HG02763 (cell line): ENCODE data around the gene NOS3.
"Not testable (repeated sequence)": the region's sequence is repeated elsewhere in the genome, so short reads cannot be mapped to it uniquely, and the experiment has no call there.

Source experiments
- ATAC-seq: cut with Tn5 transposase; IDR thresholded peaks from one replicate; pipeline ENCODE4 v1.9.1; 2021; ENCODE audit warnings: mild to moderate bottlenecking, moderate library complexity; ENCODE audit not compliant: unreplicated experiment

Gene NOS3

DNA sequence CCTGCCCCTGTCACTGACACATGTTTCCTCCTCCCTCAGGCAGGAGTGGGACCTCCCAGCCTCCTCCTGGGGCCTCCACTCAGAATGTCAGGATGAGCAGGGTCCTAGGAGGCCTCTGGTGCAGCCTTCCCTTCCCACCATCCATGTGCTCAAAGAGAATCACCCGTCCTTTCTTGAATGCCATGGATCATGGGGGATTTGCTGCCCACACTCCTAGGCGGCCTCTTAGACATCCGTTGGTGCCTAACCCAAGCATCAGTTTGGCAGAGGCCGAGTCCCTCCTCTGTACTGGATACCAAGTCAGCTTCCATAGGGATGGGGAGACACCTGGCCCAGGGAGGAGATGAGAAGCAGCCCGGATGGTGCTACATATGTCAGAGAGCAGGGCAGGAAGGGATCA lies 7.0 kb downstream of the NOS3 start:
- ATAC-seq, result no peak

DNA sequence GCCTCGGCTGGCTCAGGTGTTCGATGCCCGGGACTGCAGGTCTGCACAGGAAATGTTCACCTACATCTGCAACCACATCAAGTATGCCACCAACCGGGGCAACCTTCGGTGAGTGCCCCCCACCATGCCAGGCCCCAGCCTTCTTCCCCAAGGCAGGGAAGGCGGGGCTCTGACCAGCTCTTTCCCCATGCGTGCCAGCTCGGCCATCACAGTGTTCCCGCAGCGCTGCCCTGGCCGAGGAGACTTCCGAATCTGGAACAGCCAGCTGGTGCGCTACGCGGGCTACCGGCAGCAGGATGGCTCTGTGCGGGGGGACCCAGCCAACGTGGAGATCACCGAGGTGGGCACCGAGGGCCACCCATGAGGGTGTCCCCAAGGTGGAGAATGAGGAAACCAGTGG lies 7.5 kb downstream of the NOS3 start:
- ATAC-seq, result no peak

DNA sequence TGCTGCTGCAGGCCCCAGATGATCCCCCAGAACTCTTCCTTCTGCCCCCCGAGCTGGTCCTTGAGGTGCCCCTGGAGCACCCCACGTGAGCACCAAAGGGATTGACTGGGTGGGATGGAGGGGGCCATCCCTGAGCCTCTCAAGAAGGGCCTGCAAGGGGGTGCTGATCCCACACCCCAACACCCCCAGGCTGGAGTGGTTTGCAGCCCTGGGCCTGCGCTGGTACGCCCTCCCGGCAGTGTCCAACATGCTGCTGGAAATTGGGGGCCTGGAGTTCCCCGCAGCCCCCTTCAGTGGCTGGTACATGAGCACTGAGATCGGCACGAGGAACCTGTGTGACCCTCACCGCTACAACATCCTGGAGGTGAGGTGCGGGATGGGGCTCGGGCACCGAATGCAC lies 8.2 kb downstream of the NOS3 start:
- ATAC-seq, result no peak

DNA sequence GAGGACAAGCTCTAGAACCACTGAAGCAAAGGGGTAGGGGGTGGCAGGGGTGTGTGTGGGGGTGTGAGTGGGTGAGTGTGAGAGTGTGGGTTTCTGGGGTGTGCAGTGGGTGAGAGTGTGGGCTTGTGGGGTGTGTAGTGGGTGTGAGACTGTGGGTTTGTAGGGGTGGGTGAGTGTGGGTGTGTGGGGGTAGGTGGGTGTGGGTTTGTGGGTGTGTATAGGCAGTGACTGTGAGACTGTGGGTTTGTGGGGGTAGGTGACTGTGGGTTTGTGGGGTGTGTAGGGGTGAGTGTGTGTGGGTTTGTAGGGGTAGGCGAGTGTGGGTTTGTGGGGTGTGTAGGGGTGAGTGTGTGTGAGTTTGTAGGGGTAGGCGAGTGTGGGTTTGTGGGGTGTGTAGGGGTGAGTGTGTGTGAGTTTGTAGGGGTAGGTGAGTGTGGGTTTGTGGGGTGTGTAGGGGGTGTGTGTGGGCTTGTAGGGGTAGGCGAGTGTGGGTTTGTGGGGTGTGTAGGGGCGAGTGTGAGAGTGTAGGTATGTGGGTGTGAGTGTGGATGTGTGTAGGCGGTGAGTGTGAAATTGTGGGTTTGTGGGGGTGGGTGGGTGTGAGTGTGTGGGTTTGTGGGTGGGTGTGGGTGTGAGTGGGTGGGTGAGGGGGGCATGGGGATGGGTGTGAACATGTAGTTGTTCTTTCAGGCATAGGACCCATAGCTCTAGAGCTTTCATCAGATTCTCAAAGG lies 8.8 kb downstream of the NOS3 start:
- ATAC-seq, result no peak

DNA sequence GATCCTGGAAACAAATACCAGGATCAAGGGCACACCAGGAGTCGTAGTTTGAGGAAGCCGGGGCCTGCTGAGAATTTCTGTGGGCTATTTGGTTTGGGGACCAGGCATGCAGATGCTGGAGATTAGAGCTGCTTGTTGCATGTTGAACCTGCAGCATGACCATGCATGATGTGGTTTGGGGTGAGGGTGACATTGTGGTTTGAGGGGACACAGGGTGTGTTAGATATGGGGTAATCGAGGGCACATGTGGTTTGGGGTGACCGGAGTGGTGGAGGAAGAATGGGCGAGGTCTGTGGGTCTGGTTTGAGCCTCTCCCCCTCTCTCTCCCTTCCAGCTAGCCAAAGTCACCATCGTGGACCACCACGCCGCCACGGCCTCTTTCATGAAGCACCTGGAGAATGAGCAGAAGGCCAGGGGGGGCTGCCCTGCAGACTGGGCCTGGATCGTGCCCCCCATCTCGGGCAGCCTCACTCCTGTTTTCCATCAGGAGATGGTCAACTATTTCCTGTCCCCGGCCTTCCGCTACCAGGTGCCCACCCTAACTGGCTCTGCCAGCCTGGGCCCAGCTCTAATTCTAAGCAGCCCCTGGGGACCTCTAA lies 10.2 kb downstream of the NOS3 start:
- no peak for ATAC-seq

DNA sequence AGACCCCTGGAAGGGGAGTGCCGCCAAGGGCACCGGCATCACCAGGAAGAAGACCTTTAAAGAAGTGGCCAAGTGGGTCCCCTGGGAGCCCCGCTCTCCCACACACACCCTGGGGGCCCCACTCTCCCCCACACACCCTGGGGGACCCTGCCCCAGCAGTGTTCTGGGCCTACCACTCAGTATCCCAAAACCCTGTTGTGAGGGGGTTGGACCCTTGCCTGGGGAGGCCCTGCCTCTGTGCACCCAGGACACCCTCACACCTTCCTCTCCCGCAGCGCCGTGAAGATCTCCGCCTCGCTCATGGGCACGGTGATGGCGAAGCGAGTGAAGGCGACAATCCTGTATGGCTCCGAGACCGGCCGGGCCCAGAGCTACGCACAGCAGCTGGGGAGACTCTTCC lies 10.7 kb downstream of the NOS3 start:
- no peak for ATAC-seq

DNA sequence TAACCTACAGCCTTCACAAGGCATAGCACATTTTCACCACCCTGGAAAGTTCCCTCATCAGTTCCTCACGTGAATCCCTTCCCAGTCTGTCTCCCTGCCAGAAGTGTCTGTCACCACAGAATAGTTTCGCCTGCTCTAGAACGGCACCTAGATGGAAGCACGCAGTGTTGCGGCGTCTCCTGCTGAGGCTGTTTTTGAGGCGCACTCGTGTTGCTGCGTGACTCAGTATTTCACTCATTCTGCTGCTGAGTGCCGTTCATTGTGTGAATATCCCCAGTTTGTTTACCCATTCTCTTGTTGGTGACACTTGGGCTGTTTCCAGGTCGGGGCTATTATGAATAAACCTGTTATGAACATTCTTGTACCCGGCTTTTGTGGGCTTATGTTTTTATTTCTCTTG lies 12.8 kb downstream of the NOS3 start:
- no peak for ATAC-seq

DNA sequence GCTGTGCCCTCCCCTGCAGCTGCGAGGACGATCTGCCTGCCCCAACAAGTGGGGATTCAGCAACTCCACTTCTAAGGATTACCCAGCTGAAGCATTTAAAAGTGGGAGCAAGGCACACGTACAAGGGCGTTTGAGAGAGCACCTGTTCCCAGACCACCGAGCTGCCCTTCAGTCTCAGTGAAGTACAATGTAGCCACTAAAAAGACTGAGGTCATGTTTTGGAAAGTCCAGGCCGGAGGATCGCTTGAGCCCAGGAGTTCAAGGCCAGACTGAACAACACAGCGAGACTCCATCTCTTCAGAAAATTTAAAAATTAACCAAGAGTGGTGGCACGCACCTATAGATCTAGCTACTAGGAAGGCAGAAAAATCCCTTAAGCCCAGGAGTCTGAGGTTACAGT lies 14.7 kb downstream of the NOS3 start:
- no peak for ATAC-seq

DNA sequence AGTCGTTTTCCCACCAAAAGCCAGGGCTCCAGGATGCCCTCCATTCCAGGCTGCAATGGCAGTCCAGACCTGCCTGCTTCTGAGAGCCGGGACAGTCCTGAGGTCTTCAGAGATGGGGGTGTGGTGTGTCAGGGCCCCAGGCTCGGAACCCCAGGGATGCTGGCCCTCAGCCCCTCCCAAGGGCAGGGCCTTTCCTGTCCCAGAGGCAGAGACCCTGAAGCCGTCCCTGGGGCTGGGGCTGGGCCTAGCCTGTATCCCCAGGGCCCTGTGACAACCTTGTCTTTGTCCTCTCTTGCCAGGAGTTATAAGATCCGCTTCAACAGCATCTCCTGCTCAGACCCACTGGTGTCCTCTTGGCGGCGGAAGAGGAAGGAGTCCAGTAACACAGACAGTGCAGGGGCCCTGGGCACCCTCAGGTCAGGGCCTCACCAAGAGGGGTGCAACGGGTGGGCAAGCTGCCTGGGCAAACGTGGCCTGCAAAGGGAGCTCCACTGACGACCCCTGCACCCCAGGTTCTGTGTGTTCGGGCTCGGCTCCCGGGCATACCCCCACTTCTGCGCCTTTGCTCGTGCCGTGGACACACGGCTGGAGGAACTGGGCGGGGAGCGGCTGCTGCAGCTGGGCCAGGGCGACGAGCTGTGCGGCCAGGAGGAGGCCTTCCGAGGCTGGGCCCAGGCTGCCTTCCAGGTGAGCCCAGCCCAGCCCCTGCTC lies 15.9 kb downstream of the NOS3 start:
- no peak for ATAC-seq

DNA sequence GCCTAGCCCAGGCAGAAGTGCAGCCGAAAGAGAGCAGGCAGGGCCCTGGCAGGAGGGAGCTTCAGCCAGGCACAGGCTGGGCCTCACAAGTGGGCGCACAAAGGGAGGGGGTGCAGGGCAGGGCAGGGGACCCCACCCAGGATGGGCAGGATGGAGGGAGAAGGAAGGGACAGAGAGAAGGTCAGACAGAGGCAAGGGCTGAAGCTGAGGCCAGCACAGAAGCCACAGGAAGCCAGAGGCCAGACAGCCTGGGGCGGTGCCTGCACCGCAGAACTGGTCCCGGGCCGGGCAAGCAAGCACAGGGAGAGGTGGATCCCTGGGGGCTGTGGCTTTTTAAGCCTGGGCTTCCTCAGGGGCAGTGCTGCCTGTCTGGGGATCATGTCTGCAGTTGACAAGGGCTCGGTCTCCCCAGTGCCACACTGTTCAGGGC lies 16.7 kb downstream of the NOS3 start:
- ATAC-seq, result no peak

DNA sequence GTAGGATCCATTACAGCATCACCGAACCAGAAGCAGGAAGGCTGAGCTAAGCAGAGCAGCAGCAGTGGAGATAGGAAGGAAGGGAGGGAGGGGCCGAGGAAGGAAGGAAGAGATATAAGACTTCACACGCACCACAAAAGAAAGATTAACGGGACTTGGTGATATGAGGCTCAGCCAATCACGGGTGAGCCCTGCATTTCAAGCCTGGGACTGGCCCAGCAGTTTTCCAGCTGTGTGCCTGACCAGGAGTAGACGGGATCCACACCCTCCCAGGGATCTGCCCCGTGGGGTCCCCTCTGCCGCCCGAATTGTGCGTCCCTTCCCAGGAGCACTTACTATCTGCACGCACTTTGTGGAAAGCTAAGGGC lies 17.3 kb downstream of the NOS3 start:
- no peak for ATAC-seq

DNA sequence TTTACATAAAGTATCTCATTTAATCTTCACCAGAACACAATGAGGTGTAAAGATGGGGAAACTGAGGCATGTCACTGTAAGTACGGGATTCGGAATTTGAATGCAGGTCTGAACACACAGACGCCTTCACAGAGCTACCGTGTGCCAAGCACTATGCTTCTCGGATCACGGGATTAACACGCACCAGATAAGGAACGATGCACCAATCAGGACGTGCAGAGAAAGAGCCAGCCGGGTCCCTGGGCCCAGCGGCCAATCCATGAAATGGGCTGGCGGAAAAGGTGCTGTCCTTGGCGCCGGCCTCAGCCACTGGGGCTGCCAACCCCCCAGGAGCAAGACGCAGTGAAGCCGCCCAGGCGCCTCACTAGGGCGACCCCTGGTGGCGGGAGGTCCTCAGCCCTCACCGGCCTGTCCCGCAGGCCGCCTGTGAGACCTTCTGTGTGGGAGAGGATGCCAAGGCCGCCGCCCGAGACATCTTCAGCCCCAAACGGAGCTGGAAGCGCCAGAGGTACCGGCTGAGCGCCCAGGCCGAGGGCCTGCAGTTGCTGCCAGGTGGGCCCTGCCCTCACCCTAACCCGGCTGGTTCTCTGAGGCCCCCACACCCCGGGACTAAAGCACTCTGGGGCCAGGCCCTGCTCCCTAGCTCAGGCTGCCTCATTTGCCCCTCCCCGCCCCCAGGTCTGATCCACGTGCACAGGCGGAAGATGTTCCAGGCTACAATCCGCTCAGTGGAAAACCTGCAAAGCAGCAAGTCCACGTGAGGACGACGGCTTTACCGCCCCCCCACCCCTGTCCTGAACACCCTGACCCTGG lies 17.9 kb downstream of the NOS3 start:
- no peak for ATAC-seq

DNA sequence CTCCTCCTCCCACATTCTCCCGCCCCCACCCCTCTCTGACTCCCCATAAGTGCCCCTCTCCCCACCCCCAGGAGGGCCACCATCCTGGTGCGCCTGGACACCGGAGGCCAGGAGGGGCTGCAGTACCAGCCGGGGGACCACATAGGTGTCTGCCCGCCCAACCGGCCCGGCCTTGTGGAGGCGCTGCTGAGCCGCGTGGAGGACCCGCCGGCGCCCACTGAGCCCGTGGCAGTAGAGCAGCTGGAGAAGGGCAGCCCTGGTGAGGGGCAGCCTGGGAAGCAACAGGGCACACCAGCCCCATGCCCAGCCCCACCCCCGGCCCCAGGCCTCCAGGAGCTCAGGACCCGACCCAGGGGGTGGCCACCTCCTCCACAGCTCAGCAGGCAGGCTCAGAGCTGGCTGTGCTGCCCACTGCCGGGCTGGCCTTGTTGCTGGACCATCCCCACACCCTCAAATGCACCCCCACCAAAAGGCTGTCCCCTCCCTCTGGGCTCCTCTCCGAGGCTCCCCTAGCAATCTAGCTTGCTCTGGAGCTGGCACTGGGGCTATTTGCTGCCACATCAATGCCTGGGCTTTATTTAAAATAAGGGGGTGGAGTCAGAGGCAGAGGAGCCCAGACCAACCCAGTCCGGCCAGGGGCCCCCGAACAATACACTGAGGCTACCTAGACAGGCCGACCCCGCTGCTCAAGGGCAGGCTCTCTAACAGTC lies 18.7 kb downstream of the NOS3 start:
- ATAC-seq, result no peak

DNA sequence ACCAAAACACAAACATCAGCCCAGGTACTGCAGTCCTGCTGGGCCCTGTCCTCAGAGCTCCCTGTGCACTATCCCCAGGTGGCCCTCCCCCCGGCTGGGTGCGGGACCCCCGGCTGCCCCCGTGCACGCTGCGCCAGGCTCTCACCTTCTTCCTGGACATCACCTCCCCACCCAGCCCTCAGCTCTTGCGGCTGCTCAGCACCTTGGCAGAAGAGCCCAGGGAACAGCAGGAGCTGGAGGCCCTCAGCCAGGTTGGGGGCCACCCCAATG lies 19.2 kb downstream of the NOS3 start:
- ATAC-seq, result no peak

DNA sequence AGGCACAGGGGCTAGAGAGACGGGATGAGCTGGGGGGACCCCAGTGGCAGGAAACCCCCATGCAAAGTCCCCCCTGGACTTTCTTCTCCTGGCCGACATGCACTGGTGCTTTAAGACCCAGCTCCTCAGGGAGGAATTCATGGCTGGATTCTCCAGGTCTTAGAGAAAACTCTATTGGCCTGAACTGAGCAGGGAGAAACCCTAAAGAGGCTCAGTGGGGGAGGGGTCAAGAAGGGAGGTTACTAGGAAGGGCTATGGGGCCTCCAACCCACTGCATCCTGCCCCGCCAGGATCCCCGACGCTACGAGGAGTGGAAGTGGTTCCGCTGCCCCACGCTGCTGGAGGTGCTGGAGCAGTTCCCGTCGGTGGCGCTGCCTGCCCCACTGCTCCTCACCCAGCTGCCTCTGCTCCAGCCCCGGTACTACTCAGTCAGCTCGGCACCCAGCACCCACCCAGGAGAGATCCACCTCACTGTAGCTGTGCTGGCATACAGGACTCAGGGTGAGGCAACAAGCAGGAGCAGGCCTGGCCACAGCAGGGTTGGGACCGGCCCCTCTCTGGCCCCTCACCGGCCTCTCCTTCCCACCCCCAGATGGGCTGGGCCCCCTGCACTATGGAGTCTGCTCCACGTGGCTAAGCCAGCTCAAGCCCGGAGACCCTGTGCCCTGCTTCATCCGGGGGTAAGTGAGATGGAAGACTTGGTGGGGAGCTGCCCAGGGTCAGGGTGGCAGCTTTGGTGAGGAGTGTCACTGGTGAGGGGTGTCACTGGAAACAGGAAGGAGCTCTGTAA lies 19.7 kb downstream of the NOS3 start:
- ATAC-seq, result no peak

DNA sequence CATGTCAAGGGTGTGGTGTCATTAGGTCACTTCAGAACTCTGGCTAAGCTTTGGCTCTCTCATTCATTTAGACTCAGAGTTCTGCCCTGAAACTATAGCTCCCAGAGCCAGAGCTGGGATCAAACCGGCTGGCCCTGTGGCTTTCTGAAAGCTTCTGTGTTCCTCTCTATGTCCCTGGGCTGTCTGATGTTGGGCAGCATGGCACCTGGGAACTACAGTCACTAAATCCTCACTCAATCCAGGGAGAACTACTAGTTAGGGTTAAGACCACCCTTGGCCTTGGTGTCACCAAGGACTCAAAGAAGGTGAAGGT lies 20.2 kb downstream of the NOS3 start:
- no peak for ATAC-seq

DNA sequence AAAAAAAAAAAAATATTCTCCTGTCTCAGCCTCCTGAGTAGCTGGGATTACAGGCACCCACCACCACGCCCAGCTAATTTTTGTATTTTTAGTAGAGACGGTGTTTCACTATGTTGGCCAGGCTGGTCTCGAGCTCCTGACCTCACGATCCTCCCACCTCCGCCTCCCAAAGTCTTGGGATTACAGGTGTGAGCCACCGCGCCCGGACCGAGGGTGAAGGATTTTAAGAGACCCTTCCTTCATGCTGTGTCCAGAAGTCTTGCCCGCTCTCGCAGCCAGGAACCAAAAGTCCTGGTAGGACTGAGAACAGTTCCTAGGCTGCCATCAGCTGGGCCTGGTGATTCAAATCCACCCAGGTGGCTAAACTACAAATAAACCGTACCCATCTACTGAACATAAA lies 20.8 kb downstream of the NOS3 start:
- not testable (repeated sequence) for ATAC-seq

DNA sequence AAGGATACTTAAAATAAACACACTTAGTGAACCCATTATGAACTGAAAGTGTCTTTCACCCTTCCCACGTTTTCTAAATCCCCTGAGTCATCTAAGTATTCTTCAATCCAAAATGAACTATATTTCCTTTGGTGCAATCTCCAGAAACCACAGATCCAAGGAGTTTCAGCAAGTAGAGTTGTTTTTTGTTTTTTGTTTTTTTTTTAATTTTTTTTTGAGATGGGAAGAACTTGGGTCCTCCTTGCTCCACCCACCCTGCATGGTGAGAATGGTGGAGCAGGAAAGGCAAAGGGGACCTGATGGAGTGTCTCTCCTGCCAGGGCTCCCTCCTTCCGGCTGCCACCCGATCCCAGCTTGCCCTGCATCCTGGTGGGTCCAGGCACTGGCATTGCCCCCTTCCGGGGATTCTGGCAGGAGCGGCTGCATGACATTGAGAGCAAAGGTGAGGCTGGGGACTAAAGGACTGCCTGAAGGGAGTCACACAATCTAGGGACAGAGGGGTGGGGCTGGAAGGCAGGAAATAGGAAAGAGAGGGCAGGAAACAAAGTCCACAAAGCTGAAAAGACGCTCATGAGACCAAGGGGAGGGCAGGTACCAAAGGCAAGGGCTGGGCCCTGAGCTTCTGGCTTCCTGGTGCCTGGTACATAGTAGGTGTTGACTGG lies 21.3 kb downstream of the NOS3 start:
- no peak for ATAC-seq

DNA sequence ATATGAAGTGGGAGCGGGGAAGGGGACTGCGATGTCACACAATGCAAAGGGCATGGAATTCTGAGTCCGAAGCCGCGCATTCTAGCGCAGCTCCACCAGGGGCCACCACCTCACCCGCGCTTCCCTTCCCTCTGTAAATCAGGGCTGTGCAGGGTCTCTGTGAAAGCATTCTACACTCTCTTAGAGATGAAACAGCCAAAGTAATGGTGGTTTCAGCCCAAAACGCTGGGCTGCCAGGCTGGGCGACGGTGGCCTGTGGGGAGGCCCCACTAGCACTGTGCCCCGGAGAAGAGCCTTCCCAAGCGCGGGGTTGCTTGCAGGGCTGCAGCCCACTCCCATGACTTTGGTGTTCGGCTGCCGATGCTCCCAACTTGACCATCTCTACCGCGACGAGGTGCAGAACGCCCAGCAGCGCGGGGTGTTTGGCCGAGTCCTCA lies 22.1 kb downstream of the NOS3 start:
- ATAC-seq, result no peak

DNA sequence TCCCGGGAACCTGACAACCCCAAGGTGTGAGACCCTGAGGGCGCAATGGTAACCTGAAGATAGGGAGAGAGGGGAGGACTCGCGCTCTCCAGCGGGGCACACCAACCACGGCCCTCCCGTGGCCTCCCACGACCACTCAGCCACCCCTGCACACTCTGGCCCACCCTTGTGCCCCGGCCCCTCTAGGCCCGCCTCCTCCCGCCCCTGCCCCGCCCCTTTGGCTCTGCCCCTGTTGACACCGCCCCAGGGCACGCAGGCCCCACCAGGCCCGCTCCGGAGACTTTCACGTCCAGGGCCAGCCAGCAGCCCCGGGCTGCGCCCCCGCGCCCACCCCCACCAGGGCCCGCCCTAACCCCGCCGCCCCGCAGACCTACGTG lies 22.5 kb downstream of the NOS3 start:
- ATAC-seq, result no peak
